ENCODE measurements around the gene SLC33A1.
A peak's percentile ranks its signal among the peaks of the same experiment; 100 is the strongest.
"Not testable (repeated sequence)": the region's sequence is repeated elsewhere in the genome, so short reads cannot be mapped to it uniquely, and the experiment has no call there.

The SLC33A1 gene

GRCh38 chr3:155853214-155854140, 750 bp downstream of the SLC33A1 start:
- Histone ChIP-seq H3K4me2 (ENCODE audit: insufficient read depth, low read length, poor library complexity, severe bottlenecking) (peak overlapping the region; percentile 75), H3K27ac (replicated peaks; ENCODE audit: low read length) (peak overlapping the region; percentile 68), H3K4ac (ENCODE audit: low read length) (no peak overlapping the region), H3K79me1 (ENCODE audit: low read depth, low read length) (peaks cover 9% of the 10 kb centered on the region), H2BK12ac (ENCODE audit: low read length) (no peak overlapping the region), H2AFZ (ENCODE audit: low read length) (peak overlapping the region; percentile 90), H3K23ac (ENCODE audit: low read depth, low read length, poor library complexity) (peak overlapping the region; percentile 87), H3K36me3 (replicated peaks in 1 of 2; ENCODE audit: control insufficient read depth in 2 of 2, insufficient read depth in 2 of 2, low read length in 2 of 2) (peaks cover 0 to 21% of the 10 kb centered on the region in 2 donors), H3K27me3 (ENCODE audit: control insufficient read depth in 3 of 3, insufficient read depth in 3 of 3, low read depth in 1 of 3, low read length in 3 of 3) (no peaks in the 10 kb centered on the region), H4K91ac (ENCODE audit: low read depth, low read length, poor library complexity) (no peak overlapping the region), H3K4me1 (ENCODE audit: control insufficient read depth in 2 of 2, insufficient read depth in 1 of 2, low read depth in 1 of 2, low read length in 2 of 2) (peaks cover 6 to 9% of the 10 kb centered on the region in 2 donors), H4K8ac (ENCODE audit: low read depth, low read length) (no peak overlapping the region), H3K4me3 (ENCODE audit: low read length in 2 of 2) (peak overlapping the region; percentile 93 to 97), H3K9ac (ENCODE audit: low read depth, low read length, poor library complexity) (peak overlapping the region; percentile 94), H3K18ac (ENCODE audit: low read length) (peak overlapping the region; percentile 92), H2BK15ac (ENCODE audit: low read length) (peak overlapping the region; percentile 42), H3K9me3 (replicated peaks in 1 of 2; ENCODE audit: control insufficient read depth in 2 of 2, insufficient read depth in 1 of 2, low read depth in 1 of 2, low read length in 2 of 2) (peaks cover 0 to 3% of the 10 kb centered on the region in 2 donors), H3K14ac (ENCODE audit: low read length) (no peak overlapping the region), H2BK5ac (ENCODE audit: low read length) (peak overlapping the region; percentile 30), H2AK5ac (ENCODE audit: low read depth, low read length) (no peak overlapping the region), H2BK120ac (ENCODE audit: low read depth, low read length) (no peak overlapping the region)
- peak; percentile 35 for DNase-seq (ENCODE audit: low spot score)
- WGBS, 2 donors (ENCODE audit: extremely low coverage in 2 of 2, insufficient read length in 2 of 2, insufficient replicate concordance in 1 of 2), result no CpG with 5 or more reads among the region's 45 CpGs

GRCh38 chr3:155852341-155852740, 1.9 kb downstream of the SLC33A1 start:
- no peak overlapping the region for H2AK5ac ChIP-seq (ENCODE audit: low read depth, low read length)
- no peak overlapping the region for H3K27ac ChIP-seq (replicated peaks; ENCODE audit: low read length)
- H2BK5ac ChIP-seq (ENCODE audit: low read length), result no peak overlapping the region
- peaks cover 6 to 9% of the 10 kb centered on the region in 2 donors for H3K4me1 ChIP-seq (ENCODE audit: control insufficient read depth in 2 of 2, insufficient read depth in 1 of 2, low read depth in 1 of 2, low read length in 2 of 2)
- no peak overlapping the region for H3K23ac ChIP-seq (ENCODE audit: low read depth, low read length, poor library complexity)
- no peaks in the 10 kb centered on the region for H3K27me3 ChIP-seq (ENCODE audit: control insufficient read depth in 3 of 3, insufficient read depth in 3 of 3, low read depth in 1 of 3, low read length in 3 of 3)
- no peak overlapping the region for H4K8ac ChIP-seq (ENCODE audit: low read depth, low read length)
- H2BK12ac ChIP-seq (ENCODE audit: low read length), result no peak overlapping the region
- peaks cover 0 to 3% of the 10 kb centered on the region in 2 donors for H3K9me3 ChIP-seq (replicated peaks in 1 of 2; ENCODE audit: control insufficient read depth in 2 of 2, insufficient read depth in 1 of 2, low read depth in 1 of 2, low read length in 2 of 2)
- no peak for DNase-seq (ENCODE audit: low spot score)
- H4K91ac ChIP-seq (ENCODE audit: low read depth, low read length, poor library complexity), result no peak overlapping the region
- H3K4me3 ChIP-seq (ENCODE audit: low read length in 2 of 2), result peak overlapping the region; percentile 44 to 97
- no peak overlapping the region for H2BK120ac ChIP-seq (ENCODE audit: low read depth, low read length)
- H3K4ac ChIP-seq (ENCODE audit: low read length), result no peak overlapping the region
- no peak overlapping the region for H3K9ac ChIP-seq (ENCODE audit: low read depth, low read length, poor library complexity)
- no peak overlapping the region for H2AFZ ChIP-seq (ENCODE audit: low read length)
- no peak overlapping the region for H3K14ac ChIP-seq (ENCODE audit: low read length)
- H2BK15ac ChIP-seq (ENCODE audit: low read length), result no peak overlapping the region
- no CpG with 5 or more reads among the region's 2 CpGs for WGBS, 2 donors (ENCODE audit: extremely low coverage in 2 of 2, insufficient read length in 2 of 2, insufficient replicate concordance in 1 of 2)
- H3K4me2 ChIP-seq (ENCODE audit: insufficient read depth, low read length, poor library complexity, severe bottlenecking), result peak overlapping the region; percentile 36
- peaks cover 0 to 29% of the 10 kb centered on the region in 2 donors for H3K36me3 ChIP-seq (replicated peaks in 1 of 2; ENCODE audit: control insufficient read depth in 2 of 2, insufficient read depth in 2 of 2, low read length in 2 of 2)
- H3K18ac ChIP-seq (ENCODE audit: low read length), result no peak overlapping the region
- H3K79me1 ChIP-seq (ENCODE audit: low read depth, low read length), result peaks cover 9% of the 10 kb centered on the region

GRCh38 chr3:155849404-155849803, 4.8 kb downstream of the SLC33A1 start:
- DNase-seq (ENCODE audit: low spot score); H2BK5ac ChIP-seq (ENCODE audit: low read length); H3K14ac ChIP-seq (ENCODE audit: low read length); H3K23ac ChIP-seq (ENCODE audit: low read depth, low read length, poor library complexity); H3K9ac ChIP-seq (ENCODE audit: low read depth, low read length, poor library complexity); H3K18ac ChIP-seq (ENCODE audit: low read length); H3K27ac ChIP-seq (replicated peaks; ENCODE audit: low read length); H3K9me3 ChIP-seq (replicated peaks in 1 of 2; ENCODE audit: control insufficient read depth in 2 of 2, insufficient read depth in 1 of 2, low read depth in 1 of 2, low read length in 2 of 2); H3K79me1 ChIP-seq (ENCODE audit: low read depth, low read length); H2BK12ac ChIP-seq (ENCODE audit: low read length); H3K4me3 ChIP-seq (ENCODE audit: low read length in 2 of 2); H4K91ac ChIP-seq (ENCODE audit: low read depth, low read length, poor library complexity); H2BK120ac ChIP-seq (ENCODE audit: low read depth, low read length); H3K4me2 ChIP-seq (ENCODE audit: insufficient read depth, low read length, poor library complexity, severe bottlenecking); H3K4ac ChIP-seq (ENCODE audit: low read length); H2AFZ ChIP-seq (ENCODE audit: low read length); H3K4me1 ChIP-seq (ENCODE audit: control insufficient read depth in 2 of 2, insufficient read depth in 1 of 2, low read depth in 1 of 2, low read length in 2 of 2); H2BK15ac ChIP-seq (ENCODE audit: low read length); H3K27me3 ChIP-seq (ENCODE audit: control insufficient read depth in 3 of 3, insufficient read depth in 3 of 3, low read depth in 1 of 3, low read length in 3 of 3); H4K8ac ChIP-seq (ENCODE audit: low read depth, low read length); H2AK5ac ChIP-seq (ENCODE audit: low read depth, low read length): not testable (repeated sequence)
- H3K36me3 ChIP-seq (replicated peaks in 1 of 2; ENCODE audit: control insufficient read depth in 2 of 2, insufficient read depth in 2 of 2, low read length in 2 of 2), result peaks cover 0 to 43% of the 10 kb centered on the region in 2 donors
- no CpG with 5 or more reads among the region's 3 CpGs for WGBS, 2 donors (ENCODE audit: extremely low coverage in 2 of 2, insufficient read length in 2 of 2, insufficient replicate concordance in 1 of 2)

DNA sequence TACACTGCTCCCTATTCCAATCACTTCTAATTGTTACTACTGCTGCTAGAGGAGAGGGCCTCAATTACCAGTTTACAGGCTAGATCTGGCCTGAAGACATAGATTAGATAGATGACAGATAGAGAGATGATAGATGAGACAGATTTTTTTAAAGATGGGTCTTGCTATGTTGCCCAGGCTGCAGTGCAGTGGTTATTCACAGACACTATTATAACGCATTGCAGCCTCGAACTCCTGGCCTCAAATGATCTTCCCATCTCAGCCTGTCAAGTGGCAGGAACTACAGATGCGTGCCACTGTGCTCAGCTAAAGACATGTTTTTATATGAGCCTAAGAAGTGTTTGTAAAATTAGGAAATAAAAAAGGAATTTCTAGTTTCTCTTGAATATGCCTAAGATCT, 6.2 kb downstream of the SLC33A1 start:
- Histone ChIP-seq H3K4me2 (ENCODE audit: insufficient read depth, low read length, poor library complexity, severe bottlenecking) (no peak overlapping the region), H3K23ac (ENCODE audit: low read depth, low read length, poor library complexity) (no peak overlapping the region), H3K79me1 (ENCODE audit: low read depth, low read length) (peaks cover 7% of the 10 kb centered on the region), H3K4me1 (ENCODE audit: control insufficient read depth in 2 of 2, insufficient read depth in 1 of 2, low read depth in 1 of 2, low read length in 2 of 2) (peaks cover 6 to 7% of the 10 kb centered on the region in 2 donors), H4K91ac (ENCODE audit: low read depth, low read length, poor library complexity) (no peak overlapping the region), H2AK5ac (ENCODE audit: low read depth, low read length) (no peak overlapping the region), H3K4me3 (ENCODE audit: low read length in 2 of 2) (no peak overlapping the region), H3K9me3 (replicated peaks in 1 of 2; ENCODE audit: control insufficient read depth in 2 of 2, insufficient read depth in 1 of 2, low read depth in 1 of 2, low read length in 2 of 2) (no peaks in the 10 kb centered on the region), H2BK12ac (ENCODE audit: low read length) (no peak overlapping the region), H2BK5ac (ENCODE audit: low read length) (no peak overlapping the region), H4K8ac (ENCODE audit: low read depth, low read length) (no peak overlapping the region), H3K9ac (ENCODE audit: low read depth, low read length, poor library complexity) (no peak overlapping the region), H3K27me3 (ENCODE audit: control insufficient read depth in 3 of 3, insufficient read depth in 3 of 3, low read depth in 1 of 3, low read length in 3 of 3) (no peaks in the 10 kb centered on the region), H3K14ac (ENCODE audit: low read length) (no peak overlapping the region), H3K4ac (ENCODE audit: low read length) (no peak overlapping the region), H3K36me3 (replicated peaks in 1 of 2; ENCODE audit: control insufficient read depth in 2 of 2, insufficient read depth in 2 of 2, low read length in 2 of 2) (peaks cover 0 to 43% of the 10 kb centered on the region in 2 donors), H2BK120ac (ENCODE audit: low read depth, low read length) (no peak overlapping the region), H2AFZ (ENCODE audit: low read length) (no peak overlapping the region), H2BK15ac (ENCODE audit: low read length) (no peak overlapping the region), H3K18ac (ENCODE audit: low read length) (no peak overlapping the region), H3K27ac (replicated peaks; ENCODE audit: low read length) (no peak overlapping the region)
- WGBS, 2 donors (ENCODE audit: extremely low coverage in 2 of 2, insufficient read length in 2 of 2, insufficient replicate concordance in 1 of 2), result no CpG with 5 or more reads among the region's 3 CpGs
- no peak for DNase-seq (ENCODE audit: low spot score)
